Neutrophil (primary cell): ENCODE results near the gene EYA3.
A peak's percentile ranks its signal among the peaks of the same experiment; 100 is the strongest.

ENCODE experiments used
- H3K27ac ChIP-seq: fragments of 200-600 bp; sonication (generic); 2 replicates; pipeline ENCODE4 v1.5.1; 2016; ENCODE audit warnings: mild to moderate bottlenecking, moderate library complexity
- H3K27me3 ChIP-seq: fragments of 200-600 bp; sonication (generic); 2 replicates; pipeline ENCODE4 v1.6.0; 2016; ENCODE audit warnings: mild to moderate bottlenecking
- H3K36me3 ChIP-seq: fragments of 200-600 bp; sonication (generic); 2 replicates; pipeline ENCODE4 v1.5.1; 2017
- H3K4me1 ChIP-seq, 2 experiments: fragments of 200-600 bp in 1 of 2; sonication (generic) in 1 of 2; 1 replicate in 1 of 2; 2 replicates in 1 of 2; pipeline versions ENCODE4 v1.5.1 to v1.6.1; 2013 to 2016; ENCODE audit warnings: low read depth in 1 of 2, low read length in 1 of 2, mild to moderate bottlenecking in 1 of 2, moderate library complexity in 1 of 2; ENCODE audit not compliant: control insufficient read depth in 1 of 2, insufficient read depth in 1 of 2
- H3K4me3 ChIP-seq, 2 experiments: fragments of 200-600 bp in 1 of 2; sonication (generic) in 1 of 2; 1 replicate in 1 of 2; 2 replicates in 1 of 2; pipeline ENCODE4 v1.5.1; 2013 to 2016; ENCODE audit warnings: low read depth in 1 of 2, low read length in 1 of 2, mild to moderate bottlenecking in 1 of 2, moderate library complexity in 1 of 2
- H3K9me3 ChIP-seq: fragments of 200-600 bp; sonication (generic); 2 replicates; pipeline ENCODE4 v1.5.1; 2016
- TF ChIP-seq, protein P1 (sequence below): fragments of 200-600 bp; sonication (generic); IDR thresholded peaks from 2 replicates; pipeline ENCODE4 v1.5.1; 2016; ENCODE audit warnings: antibody characterized with exemption

The EYA3 gene

DNA sequence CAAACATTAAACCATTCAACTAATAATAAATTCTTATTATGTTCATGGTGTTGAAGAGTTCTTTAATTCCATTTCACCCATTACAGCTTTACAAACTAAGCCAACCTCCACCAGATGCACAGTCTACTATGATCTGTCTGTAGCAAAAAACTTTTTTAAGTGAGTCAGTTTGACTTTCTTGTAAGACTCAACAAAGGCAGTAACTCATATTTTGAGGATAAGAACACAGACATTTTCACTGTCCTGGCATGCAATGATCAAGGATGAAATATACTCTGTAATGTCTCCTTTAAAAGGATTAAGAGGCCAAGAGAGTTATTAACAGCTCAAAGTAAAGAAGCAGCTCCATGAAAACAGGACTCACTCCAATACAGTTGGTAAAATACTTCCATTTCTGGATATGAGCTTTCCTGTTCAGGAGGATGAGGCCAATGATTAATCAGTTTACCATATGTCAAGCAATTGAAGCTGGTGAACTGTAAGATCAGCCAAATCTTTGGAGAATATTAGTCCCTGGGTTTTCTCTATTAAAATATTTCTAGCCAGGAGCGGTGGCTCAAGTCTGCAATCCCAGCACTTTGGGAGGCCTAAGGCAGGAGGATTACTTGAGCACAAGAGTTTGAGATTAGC is 108.1 kb downstream of the EYA3 start:
- H3K27me3 ChIP-seq, result no peaks in the 10 kb centered on the region
- peaks cover 11 to 12% of the 10 kb centered on the region in 2 experiments for H3K4me1 ChIP-seq
- no peak overlapping the region for H3K4me3 ChIP-seq
- H3K27ac ChIP-seq, result peak overlapping the region; percentile 83
- H3K9me3 ChIP-seq, result no peaks in the 10 kb centered on the region
- TF ChIP-seq, protein P1, sequence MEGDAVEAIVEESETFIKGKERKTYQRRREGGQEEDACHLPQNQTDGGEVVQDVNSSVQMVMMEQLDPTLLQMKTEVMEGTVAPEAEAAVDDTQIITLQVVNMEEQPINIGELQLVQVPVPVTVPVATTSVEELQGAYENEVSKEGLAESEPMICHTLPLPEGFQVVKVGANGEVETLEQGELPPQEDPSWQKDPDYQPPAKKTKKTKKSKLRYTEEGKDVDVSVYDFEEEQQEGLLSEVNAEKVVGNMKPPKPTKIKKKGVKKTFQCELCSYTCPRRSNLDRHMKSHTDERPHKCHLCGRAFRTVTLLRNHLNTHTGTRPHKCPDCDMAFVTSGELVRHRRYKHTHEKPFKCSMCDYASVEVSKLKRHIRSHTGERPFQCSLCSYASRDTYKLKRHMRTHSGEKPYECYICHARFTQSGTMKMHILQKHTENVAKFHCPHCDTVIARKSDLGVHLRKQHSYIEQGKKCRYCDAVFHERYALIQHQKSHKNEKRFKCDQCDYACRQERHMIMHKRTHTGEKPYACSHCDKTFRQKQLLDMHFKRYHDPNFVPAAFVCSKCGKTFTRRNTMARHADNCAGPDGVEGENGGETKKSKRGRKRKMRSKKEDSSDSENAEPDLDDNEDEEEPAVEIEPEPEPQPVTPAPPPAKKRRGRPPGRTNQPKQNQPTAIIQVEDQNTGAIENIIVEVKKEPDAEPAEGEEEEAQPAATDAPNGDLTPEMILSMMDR, result no peak
- peaks cover 19% of the 10 kb centered on the region for H3K36me3 ChIP-seq

DNA sequence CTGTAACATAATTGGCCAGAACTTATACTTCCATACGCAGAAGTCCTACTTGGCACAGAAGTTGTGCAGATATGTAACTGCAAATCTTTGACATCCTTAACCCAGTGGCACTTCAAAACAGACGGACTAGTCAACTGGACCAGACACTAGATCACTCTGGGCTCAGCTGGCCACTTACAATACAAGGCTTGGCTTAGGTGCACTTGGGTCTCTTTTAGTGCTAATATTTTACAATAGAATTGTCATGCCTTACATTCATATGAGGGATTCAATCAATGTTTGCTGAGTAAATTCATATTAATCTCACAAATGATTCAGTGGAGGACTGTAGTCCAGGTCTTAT is 108.6 kb downstream of the EYA3 start:
- H3K27me3 ChIP-seq, result no peaks in the 10 kb centered on the region
- peaks cover 11 to 12% of the 10 kb centered on the region in 2 experiments for H3K4me1 ChIP-seq
- peaks cover 15% of the 10 kb centered on the region for H3K36me3 ChIP-seq
- no peaks in the 10 kb centered on the region for H3K9me3 ChIP-seq
- H3K4me3 ChIP-seq, result no peak overlapping the region
- peak overlapping the region; percentile 83 for H3K27ac ChIP-seq
- TF ChIP-seq, protein P1, result no peak

DNA sequence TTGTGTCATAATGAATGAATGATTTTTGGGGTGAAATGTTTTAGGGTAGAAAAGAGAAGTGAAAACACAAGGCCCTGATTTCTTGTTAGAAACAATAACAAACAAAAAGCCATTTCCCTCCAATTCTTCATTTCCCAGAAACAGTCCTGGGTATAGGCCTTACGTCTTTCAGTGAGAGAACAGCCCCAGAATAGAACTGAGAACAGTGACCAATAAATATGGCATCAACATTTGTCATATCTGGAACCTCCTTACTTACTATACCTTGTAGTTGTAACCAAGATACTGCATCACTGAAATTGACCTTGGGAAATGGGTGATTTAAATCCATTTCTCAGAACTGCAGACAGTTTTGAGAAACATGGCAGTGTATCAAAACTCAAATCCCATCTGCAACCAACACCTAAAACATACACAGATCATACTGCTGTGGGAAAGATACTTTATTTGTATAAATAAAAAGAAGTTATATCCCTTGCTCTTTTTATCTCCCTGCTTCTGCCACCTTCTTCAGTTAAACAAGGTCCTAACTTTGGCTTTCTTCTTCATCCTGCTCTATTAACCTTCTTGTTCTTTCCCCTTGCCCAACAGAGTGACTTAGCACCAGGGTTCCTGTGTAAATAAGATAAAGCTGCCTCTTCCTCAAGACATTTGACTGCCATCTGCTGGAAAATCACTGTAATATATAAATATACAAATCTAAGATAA is 109.1 kb downstream of the EYA3 start:
- H3K27ac ChIP-seq, result peak overlapping the region; percentile 83
- no peaks in the 10 kb centered on the region for H3K9me3 ChIP-seq
- peaks cover 11 to 12% of the 10 kb centered on the region in 2 experiments for H3K4me1 ChIP-seq
- H3K27me3 ChIP-seq, result no peaks in the 10 kb centered on the region
- TF ChIP-seq, protein P1, result peak; percentile 80
- H3K36me3 ChIP-seq, result peaks cover 18% of the 10 kb centered on the region
- peak overlapping the region in 1 of 2 experiments; percentile 39 for H3K4me3 ChIP-seq

DNA sequence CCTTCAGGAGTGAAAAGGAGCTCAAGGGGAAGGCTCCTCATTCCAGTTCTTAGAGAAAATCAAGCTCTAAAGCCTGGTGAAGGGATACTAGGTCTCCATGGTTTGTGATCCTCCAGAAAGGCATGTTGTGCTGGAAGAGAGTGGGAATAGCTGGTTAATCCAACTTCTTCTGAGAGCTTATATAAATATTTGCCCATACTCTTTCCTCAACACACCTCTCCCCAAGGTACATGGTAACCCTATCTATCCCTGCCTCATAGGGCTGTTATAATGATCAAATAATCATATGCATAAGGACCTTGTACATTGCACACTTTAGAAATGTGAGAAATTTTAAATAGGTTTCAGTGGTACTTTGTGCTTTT is 114.0 kb downstream of the EYA3 start:
- Histone ChIP-seq H3K4me3 (no peak overlapping the region), H3K4me1 (peaks cover 6% of the 10 kb centered on the region in 2 experiments), H3K27ac (no peak overlapping the region), H3K27me3 (no peaks in the 10 kb centered on the region), H3K36me3 (peaks cover 29% of the 10 kb centered on the region), H3K9me3 (no peaks in the 10 kb centered on the region)
- TF ChIP-seq, protein P1, result no peak

DNA sequence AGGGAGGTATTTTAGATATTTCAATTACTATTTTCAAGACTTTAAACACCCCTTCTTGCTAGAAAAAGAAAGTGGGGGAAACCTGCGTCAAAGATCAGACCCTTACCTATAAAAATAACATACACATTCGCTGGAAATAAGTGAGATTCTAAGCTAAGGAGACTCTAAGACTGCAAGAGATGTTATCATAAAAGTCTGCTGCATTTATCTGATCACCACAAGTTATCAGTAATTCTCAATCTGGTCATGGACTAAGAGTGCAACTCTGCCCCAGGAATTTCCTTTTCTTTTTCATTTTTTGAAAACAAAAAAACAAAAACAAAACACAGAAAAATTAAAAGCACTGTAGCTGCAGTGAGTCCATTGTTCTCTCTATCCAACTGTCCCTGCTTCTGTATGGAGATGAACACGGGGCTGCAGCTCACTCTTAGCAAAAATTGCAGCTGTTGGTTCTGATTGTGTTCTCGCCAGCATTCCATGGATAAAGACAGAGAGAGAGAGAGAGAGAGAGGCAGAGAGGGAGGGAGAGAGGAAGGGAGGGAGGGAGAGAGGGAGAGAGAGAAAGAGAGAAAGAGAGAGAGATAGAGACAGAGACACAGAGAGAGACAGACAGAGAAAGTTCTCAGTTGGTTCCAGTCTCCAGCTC is 114.5 kb downstream of the EYA3 start:
- TF ChIP-seq, protein P1, result no peak
- Histone ChIP-seq H3K36me3 (peaks cover 32% of the 10 kb centered on the region), H3K9me3 (no peaks in the 10 kb centered on the region), H3K4me1 (peaks cover 1% of the 10 kb centered on the region in 2 experiments), H3K4me3 (no peak overlapping the region), H3K27ac (no peak overlapping the region), H3K27me3 (no peaks in the 10 kb centered on the region)
